ENCODE results near the gene SNRPD1.
"Not testable (repeated sequence)": the region's sequence is repeated elsewhere in the genome, so short reads cannot be mapped to it uniquely, and the experiment has no call there.

The SNRPD1 gene

DNA sequence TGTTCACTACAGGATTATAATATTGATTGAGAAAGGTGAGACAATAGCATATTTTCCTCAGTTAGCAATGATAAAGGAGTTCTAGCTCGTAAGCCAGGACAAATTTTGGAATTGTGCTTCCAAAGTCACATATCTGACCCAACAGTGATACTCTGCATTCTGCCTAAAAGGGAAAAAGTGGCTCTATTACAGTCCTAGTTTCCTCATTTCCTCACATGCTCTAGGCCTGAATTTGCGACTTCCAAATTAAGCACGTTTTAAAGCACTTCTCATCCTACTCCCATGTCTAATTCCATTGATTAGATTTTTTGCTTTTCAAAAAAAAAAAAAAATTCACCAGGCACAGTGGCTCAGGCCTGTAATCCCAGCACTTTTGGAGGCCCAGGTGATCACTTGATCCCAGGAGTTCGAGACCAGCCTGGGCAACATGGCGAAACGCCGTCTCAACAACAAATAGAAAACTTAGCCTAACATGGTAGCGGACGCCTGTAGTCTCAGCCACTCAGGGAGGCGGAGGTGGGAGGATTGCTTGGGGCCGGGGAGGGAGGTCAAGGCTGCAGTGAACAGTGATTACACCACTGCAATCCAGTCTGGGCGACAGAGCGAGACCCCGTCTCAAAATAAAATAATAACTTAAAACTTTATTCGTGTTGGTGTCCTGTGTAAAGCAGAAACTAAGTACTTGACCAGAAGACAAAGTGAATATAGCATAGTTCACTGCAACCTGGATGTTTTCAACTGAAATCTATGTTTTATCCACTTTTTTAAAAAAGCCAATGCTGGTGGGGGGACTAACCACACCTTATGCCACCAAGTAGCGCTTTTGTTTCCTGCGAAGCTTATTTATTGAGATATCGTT, 13.2 kb upstream of the SNRPD1 start:
- TF ChIP-seq, protein P1, sequence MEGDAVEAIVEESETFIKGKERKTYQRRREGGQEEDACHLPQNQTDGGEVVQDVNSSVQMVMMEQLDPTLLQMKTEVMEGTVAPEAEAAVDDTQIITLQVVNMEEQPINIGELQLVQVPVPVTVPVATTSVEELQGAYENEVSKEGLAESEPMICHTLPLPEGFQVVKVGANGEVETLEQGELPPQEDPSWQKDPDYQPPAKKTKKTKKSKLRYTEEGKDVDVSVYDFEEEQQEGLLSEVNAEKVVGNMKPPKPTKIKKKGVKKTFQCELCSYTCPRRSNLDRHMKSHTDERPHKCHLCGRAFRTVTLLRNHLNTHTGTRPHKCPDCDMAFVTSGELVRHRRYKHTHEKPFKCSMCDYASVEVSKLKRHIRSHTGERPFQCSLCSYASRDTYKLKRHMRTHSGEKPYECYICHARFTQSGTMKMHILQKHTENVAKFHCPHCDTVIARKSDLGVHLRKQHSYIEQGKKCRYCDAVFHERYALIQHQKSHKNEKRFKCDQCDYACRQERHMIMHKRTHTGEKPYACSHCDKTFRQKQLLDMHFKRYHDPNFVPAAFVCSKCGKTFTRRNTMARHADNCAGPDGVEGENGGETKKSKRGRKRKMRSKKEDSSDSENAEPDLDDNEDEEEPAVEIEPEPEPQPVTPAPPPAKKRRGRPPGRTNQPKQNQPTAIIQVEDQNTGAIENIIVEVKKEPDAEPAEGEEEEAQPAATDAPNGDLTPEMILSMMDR (IDR thresholded peaks at IDR 0.05; ENCODE audit: insufficient read depth, low read depth, low read length, missing control alignments) = no peak
- peak; percentile 36 for DNase-seq (ENCODE audit: low read depth)
- H3K4me3 ChIP-seq (ENCODE audit: low read length) = peak overlapping the region; percentile 94

DNA sequence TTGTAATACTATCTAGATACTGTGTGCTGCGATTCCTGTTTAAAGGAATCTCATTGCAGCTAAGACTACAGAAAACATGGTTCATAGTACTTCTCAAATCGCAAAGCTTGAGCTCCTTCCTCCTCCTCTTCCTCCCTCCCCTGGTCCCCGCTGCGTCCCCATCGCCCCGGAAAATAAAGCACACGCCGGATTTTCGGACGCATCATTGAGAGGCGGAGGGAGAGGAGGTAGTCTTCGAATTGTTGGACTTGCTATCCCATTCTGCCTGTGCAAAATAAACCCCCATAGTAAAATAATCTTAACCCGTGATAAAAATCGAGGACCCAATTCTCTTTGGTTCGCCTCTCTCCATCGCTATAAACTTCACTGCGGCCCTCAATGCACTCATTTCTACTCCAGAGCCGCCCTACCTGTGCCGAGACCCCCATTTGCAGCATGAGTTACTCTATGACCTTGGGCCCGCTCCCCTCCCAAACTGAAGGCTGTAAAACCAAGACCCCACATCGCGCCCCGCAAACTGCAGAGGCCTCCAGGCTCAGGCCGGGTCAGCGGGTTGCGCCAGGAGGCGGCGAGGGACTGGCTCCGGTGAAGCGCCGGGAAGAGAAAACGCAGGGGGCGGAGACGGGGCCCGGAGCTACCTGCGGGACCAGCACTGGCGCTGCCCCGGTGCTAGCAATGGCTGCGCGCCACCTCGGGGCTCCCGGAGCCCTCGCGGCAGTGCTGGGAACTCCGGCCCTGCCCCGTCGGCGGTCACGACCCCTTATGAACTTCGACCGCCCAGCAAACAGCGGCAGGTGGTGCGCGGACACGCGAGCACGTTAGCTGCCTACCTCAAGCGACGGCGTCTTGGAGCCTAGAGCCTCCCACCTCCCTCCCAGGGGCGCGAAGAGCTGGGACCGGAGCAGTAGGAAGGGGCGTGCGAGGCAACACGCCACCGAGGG, 12.3 kb upstream of the SNRPD1 start:
- DNase-seq (ENCODE audit: low read depth) = peak; percentile 70
- peak overlapping the region; percentile 94 for H3K4me3 ChIP-seq (ENCODE audit: low read length)
- TF ChIP-seq, protein P1 (IDR thresholded peaks at IDR 0.05; ENCODE audit: insufficient read depth, low read depth, low read length, missing control alignments) = no peak

DNA sequence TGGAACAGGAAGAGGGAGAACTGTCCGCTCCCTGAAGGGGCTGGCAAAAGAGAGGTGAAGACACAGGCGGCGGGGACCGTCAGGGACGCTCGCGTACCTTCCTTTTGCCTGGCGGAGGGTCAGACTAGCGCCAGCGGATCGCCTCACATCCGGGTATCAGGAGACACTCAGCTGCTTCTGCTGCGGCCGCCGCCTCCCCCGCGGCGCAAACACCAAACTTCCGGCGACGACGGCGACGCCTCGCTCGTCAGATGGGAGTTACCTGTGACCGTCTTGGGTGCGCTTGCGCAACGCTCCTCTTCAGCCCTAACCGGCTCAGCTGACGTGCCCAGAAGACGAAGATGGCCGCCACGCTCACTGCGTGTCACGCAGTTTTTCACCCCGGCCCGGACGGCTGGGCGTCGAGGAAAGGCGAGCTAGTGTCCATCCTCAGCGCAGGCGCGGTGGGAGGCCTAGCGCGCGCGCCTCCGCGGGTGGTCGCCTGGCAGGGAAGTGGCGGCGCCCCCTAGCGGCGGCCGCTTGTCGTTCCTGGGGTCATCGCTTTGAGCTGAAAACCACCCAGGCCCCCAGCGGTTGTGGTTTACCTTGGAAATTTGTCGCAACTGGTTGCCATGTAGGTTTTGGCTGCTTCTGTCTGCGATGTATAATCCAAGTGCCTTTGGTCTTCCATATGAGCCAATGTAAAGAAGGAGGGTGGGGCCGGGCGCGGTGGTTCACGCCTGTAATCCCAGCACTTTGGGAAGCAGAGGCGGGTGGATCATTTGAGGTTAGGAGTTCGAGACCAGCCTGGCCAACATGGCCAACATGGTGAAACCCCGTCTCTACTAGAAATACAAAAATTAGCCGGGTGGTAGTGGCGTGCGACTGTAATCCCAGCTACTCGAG, 11.3 kb upstream of the SNRPD1 start, which contains the start of gene ESCO1:
Gene ESCO1, minus strand, starts transcription at position 179 of the 885 bp plus-strand sequence. CDS start 25,861 bp downstream, outside the sequence.
- DNase-seq (ENCODE audit: low read depth) = peak; percentile 99
- TF ChIP-seq, protein P1 (IDR thresholded peaks at IDR 0.05; ENCODE audit: insufficient read depth, low read depth, low read length, missing control alignments) = peak; percentile 59
- peak within 1 kb of the TSS; percentile 94 for H3K4me3 ChIP-seq (ENCODE audit: low read length)

DNA sequence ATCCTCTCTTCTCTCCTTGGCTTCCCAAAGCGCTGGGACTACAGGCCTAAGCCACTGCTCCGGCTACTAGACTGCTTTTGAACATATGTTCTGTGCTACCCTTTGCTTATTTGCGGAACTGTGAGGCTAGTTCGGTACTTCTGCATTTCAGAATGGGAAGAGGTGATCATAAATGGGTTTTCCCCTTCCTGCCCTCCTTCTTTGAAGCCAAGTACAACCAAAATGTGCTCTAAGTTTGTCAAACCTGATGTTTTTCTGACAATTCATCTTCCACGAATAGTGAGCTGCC, 9.9 kb upstream of the SNRPD1 start:
- no peak for DNase-seq (ENCODE audit: low read depth)
- no peak overlapping the region for H3K4me3 ChIP-seq (ENCODE audit: low read length)
- TF ChIP-seq, protein P1 (IDR thresholded peaks at IDR 0.05; ENCODE audit: insufficient read depth, low read depth, low read length, missing control alignments) = no peak

DNA sequence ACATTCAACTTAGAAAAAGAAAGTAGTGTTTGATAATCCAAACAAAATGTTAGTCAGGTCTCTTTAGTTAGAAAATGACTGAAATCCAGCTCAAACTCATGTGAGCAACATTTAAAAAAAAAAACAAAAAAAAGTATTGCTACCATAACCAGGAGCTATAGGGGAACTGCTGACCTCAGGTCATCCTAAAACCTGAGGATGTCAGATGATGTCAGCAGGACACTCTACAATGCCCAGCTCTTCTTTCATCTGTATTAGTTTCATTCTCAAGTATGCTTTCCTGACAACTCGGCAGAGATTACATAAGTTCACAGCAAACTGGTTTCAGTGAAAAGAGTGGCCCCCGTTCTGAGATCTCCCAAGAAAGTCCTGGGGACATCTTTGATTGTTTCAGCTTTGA, 7.4 kb upstream of the SNRPD1 start:
- H3K4me3 ChIP-seq (ENCODE audit: low read length) = no peak overlapping the region

DNA sequence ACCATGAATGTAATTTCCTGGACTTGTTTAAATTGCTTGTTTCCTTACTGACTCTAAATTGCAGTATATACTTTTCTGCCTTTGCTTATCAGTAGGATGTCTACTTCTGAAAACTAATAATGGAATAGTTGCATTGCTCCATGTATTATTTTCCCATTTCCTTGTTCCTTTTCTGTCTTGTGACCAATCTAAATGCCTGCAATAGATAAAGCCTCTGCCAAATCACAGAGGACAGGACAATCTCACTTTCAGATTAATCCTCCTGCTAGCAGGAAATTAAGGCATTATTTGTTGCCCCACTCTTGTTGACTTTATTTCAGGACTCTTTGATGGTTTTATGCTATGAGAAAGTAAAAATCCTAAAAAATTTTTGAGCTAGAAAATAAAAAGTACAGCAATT, 6.9 kb upstream of the SNRPD1 start:
- H3K4me3 ChIP-seq (ENCODE audit: low read length) = no peak overlapping the region
- no peak for DNase-seq (ENCODE audit: low read depth)
- TF ChIP-seq, protein P1 (IDR thresholded peaks at IDR 0.05; ENCODE audit: insufficient read depth, low read depth, low read length, missing control alignments) = no peak

More for the DNA sequence above, 7.4 kb upstream of the SNRPD1 start:
- TF ChIP-seq, protein P1 (IDR thresholded peaks at IDR 0.05; ENCODE audit: insufficient read depth, low read depth, low read length, missing control alignments) = no peak
- no peak for DNase-seq (ENCODE audit: low read depth)

DNA sequence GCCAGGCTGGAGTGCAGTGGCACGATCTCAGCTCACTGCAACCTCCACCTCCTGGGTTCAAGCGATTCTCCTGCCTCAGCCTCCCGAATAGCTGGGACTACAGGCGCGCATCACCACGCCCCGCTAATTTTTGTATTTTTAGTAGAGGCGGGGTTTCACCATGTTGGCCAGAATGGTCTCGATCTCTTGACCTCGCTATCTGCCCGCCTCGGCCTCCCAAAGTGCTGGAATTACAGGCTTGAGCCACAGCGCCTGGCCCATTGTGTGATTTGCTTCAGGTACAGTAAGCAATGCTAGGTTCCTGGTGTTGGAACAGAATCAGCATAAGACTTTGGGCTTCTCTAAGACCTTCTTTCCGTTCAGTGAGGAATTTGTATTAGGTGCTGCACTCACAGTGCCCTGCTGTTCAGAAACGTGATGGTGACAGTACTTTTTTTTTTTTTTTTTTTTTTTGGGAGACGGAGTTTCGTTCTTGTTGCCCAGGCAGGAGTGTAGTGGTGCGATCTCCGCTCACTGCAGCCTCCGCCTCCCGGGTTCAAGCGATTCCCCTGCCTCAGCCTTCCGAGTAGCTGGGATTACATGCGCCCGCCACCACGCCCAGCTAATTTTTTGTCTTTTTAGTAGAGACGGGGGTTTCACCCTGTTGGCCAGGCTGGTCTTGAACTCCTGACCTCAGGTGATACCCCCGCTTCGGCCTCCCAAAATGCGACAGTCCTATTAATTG, 551 bp upstream of the SNRPD1 start:
- peak overlapping the region; percentile 98 for H3K4me3 ChIP-seq (ENCODE audit: low read length)
- DNase-seq (ENCODE audit: low read depth) = not testable (repeated sequence)

DNA sequence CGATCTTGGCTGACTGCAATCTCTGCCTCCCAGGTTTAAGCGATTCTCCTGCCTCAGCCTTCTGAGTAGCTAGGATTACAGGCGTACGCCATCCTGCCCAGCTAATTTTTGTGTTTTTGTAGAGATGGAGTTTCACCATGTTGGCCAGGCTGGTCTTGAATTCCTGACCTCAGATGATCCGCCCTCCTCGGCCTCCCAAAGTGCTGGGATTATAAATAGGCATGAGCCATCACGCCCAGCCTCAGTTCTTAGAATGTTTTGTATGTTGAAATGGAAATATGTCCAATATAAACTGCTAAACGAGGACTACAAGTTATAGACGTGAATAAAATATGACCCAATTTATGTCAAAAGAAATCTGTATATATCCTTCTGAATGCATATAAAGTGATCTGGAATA, 9.5 kb downstream of the SNRPD1 start:
- not testable (repeated sequence) for DNase-seq (ENCODE audit: low read depth); H3K4me3 ChIP-seq (ENCODE audit: low read length)
